Femur (tissue), 1 donor: Measurements from ENCODE around the gene SPATC1L.

Experiments
- DNase-seq: peaks from one replicate; pipeline ENCODE4 v3.0.0-alpha.2; 2017

SPATC1L gene

GRCh38 chr21:46159841-46160656 lies 24.2 kb downstream of the SPATC1L start:
- DNase-seq: peak; percentile 15

DNA sequence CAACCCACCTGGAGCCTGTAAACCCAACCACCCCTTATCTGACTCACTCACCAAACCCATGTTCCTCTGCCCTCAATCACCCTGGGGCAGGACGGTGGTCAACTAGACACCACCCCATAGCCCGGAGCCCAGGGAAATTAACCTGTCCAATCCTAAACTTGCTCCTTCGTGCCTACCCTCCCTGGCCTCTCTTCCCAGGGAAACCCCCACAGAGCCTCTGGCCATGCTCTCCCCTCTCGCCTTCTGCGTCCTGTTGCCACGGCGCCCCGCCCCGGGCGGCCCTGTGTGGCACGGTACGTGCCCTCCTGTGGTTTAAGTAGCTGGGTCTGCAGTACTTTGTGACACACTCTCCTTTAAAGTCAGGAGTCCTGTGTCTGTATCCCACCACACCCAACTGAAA lies 24.9 kb downstream of the SPATC1L start:
- DNase-seq: peak; percentile 9

DNA sequence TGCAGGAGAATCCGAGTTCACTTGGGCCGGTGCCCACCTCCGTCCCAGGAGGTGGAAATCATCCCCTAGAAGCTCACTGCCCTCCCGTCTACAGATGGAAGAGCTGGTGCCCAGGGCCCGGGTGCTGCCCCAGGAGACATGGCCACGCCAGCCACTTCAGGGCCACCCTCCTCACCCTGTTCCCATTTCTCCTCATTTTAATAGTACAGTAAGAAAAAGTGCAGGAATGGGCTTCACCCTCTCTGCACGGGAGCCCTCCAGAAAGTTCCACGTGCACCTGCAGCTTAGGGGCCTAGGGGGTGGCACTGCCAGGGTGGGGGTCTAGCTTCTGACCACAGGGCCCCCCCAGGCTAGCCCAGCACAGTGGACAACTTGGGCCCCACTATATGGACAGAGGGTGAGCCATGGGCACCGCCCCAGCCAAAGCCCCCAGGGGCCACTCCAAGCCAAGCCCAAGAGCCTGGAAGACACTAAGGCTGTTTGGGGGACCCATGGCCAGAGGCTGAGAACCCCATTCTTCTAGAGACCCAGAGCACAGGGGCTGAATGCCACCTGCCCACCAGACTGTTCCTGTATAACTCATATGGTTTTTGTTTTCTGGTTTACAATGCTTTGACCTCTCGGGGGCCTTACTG lies 25.5 kb downstream of the SPATC1L start:
- peak; percentile 16 for DNase-seq

- DNase-seq: peak; percentile 17
Measured at GRCh38 chr21:46157987-46158451, 26.2 kb downstream of the SPATC1L start.

GRCh38 chr21:46157396-46157986 lies 26.8 kb downstream of the SPATC1L start:
- DNase-seq: peak; percentile 7

GRCh38 chr21:46156678-46157077 lies 27.6 kb downstream of the SPATC1L start:
- DNase-seq: peak; percentile 10

DNA sequence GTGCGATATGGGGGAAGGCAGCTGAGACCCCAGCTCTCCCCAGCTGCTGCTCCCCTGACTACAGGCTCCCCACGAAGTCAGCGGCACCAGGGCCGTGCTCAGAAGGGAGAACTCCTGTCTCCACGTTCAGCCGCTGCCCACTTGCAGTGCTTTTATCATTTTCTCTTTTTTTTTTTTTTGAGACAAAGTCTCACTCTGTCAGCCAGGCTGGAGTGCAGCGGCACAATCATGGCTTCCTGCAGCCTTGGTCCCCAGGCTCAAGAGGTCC lies 27.9 kb downstream of the SPATC1L start:
- DNase-seq: no peak

- peak; percentile 19 for DNase-seq
Measured at GRCh38 chr21:46155514-46156377, 28.5 kb downstream of the SPATC1L start, which contains the start of gene FTCD. FTCD (minus strand) TSS chr21:46155579; CDS start chr21:46155523, 56 bp downstream.

GRCh38 chr21:46154955-46155513 lies 29.2 kb downstream of the SPATC1L start:
- peak; percentile 17 for DNase-seq

GRCh38 chr21:46154155-46154954 lies 29.9 kb downstream of the SPATC1L start:
- DNase-seq: peak; percentile 19

GRCh38 chr21:46153247-46154154 lies 30.8 kb downstream of the SPATC1L start:
- DNase-seq: peak; percentile 65

DNA sequence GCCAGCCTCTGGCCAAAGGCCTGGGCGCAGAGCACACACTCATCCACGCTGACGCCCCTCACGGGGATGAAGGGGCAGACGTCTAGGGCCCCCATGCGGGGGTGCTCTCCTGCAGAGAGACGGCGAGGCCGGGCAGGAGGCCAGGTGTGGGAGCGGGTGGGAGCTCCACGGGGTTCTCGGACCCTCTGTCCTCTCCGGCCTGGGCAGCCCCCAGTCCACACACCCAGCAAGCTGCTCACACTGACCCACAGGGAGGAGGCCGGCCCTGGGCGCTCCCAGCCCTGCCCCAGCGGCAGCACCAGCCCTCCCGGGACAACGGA lies 31.4 kb downstream of the SPATC1L start:
- DNase-seq: no peak

DNA sequence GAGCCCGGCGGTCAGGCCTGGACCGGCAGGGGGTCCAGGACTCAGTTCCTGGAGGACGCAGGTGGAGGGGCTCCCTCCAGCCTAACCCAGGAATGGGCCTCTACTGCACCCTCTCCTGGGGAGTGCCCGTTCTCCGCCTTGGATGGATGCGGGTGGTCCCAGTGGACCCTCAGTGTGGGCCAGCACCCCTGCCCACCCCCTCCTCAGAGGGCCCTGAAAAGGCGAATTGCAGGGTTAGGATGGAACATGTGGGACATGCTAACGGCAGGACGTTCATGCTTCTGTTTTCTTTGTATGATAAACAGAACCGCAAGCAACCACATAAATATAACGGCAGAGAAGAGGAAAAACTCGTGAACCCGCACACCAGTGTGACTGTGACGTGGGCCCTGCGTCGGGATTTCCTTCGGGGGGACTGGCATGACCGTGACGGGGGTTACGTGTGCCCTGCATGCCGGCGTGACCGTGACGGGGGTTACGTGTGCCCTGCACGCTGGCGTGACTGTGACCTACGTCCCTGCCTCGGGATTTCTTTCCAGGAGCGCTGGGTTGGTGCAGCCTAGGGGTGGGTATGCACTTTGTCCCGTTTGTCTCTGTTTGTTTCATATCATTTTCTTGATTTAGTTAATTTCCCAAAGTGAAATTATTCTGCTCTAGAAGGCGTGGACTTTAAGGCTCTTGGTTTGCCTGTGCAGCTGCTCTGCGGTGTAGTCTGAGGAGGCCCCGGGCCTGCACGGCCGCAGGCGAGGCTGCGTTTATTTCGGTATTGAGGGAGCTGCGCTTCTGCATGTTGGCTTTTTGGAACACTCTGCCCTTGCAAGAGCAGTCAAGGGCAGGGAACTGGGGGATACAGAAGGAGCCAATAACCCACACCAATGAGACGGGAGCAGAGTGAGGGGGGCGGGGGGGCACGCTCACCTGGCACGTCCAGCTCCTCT lies 32.0 kb downstream of the SPATC1L start:
- peak; percentile 19 for DNase-seq

- peak; percentile 14 for DNase-seq
Measured at GRCh38 chr21:46151261-46151988, 32.8 kb downstream of the SPATC1L start.

- peak; percentile 16 for DNase-seq
Measured at GRCh38 chr21:46150491-46151121, 33.7 kb downstream of the SPATC1L start.

GRCh38 chr21:46150073-46150472 lies 34.2 kb downstream of the SPATC1L start:
- peak; percentile 17 for DNase-seq

DNA sequence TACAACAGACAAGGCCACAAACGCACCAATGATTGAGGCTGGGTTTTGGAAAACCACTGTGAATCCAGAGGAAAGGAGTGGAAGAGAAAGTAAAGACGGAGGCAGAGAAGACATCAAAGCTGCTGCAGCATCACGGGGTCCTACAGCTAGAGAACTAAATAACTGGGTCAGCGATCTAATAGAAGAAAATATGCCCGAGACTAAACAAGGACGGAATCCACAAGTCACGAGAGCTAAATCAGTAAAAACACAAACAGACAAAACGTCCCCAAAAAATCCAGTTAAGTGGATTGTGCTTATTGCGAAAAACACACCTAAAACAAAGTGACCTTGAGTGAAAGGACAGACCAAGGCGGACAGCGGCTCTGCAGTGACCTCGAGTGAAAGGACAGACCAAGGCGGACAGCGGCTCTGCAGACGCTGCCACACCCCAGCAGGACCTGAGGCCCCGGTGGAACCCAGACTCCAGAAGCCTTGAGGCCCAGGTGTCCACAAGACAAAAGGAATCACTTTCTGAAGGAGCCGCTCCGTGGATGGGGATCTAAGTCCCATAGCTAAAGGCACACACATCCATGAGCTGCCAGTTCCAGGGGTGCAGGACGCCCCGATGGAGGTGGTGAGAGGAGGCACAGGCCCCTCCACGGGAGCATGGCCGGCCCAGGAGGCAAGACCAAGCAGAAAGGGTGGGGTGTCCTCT lies 34.9 kb downstream of the SPATC1L start:
- peak; percentile 10 for DNase-seq

- peak; percentile 9 for DNase-seq
Measured at GRCh38 chr21:46148106-46148505, 36.2 kb downstream of the SPATC1L start.
